HepG2 (cell line): ENCODE results near the gene PDE2A. TPM values are rescaled to one million over a fixed set of nuclear protein-coding genes. Genes with fewer than 3 reads are reported as not detected.

ENCODE experiments used
- ATAC-seq: fragments of 200-7000 bp; cut with Tn5 transposase; 3 replicates; pipeline ENCODE4 v1.9.1; 2020; ENCODE audit warnings: mild to moderate bottlenecking, moderate library complexity
- BruUV-seq: library from RNA; stranded (reverse); fragments of 400-500 nt; replicated peaks from 2 replicates; lab custom pipeline; 2021; lab: Mats Ljungman, UMichigan
- CTCF ChIA-PET: fragments of 300-600 bp; formaldehyde crosslinking; extraction: SDS; loops from one replicate; lab custom pipeline; 2021; ENCODE audit warnings: low total read pairs, inconsistent platforms, low intra/inter-chr PET ratio; lab: Yijun Ruan, JAX
- POLR2A ChIA-PET: fragments of 350-600 bp; sonication (Branson Sonifier 250); formaldehyde crosslinking; loops from one replicate; lab custom pipeline; 2020; ENCODE audit warnings: antibody characterized with exemption, inconsistent platforms; lab: Yijun Ruan, JAX
- DNase-seq: peaks from one replicate; pipeline ENCODE4 v3.0.0-alpha.2; 2015; ENCODE audit warnings: low spot score
- FAIRE-seq: peaks from 3 replicates; lab custom pipeline; 2011; peaks lifted over from hg19 to GRCh38; lab: Jason Lieb, UNC
- H2AFZ ChIP-seq: one replicate; pipeline ENCODE4 v1.6.1; 2011; ENCODE audit warnings: low read length, inconsistent platforms
- H3K27ac ChIP-seq: fragments of 300-600 bp; 3 replicates; pipeline ENCODE4 v1.8.0; 2011; ENCODE audit warnings: mixed run types, mild to moderate bottlenecking, mixed read lengths, low read length, inconsistent platforms; ENCODE audit not compliant: insufficient read depth; ENCODE audit errors: extremely low read length
- H3K27me3 ChIP-seq, 2 experiments: fragments of 200-600 bp in 1 of 2; 2 replicates in 1 of 2; 3 replicates in 1 of 2; pipeline versions ENCODE4 v1.6.0 to v1.8.0; 2011; ENCODE audit warnings: low read length in 2 of 2, mild to moderate bottlenecking in 2 of 2, moderate library complexity in 2 of 2, inconsistent platforms in 1 of 2; ENCODE audit not compliant: insufficient read depth in 2 of 2, control insufficient read depth in 1 of 2
- H3K36me3 ChIP-seq, 2 experiments: fragments of 200-600 bp in 1 of 2; replicated peaks in 1 of 2; 2 replicates in 1 of 2; 3 replicates in 1 of 2; pipeline versions ENCODE4 v1.5.1 to v1.8.0; 2011; ENCODE audit warnings: low read length in 2 of 2, inconsistent platforms in 1 of 2; ENCODE audit not compliant: insufficient read depth in 2 of 2, control insufficient read depth in 1 of 2
- H3K4me1 ChIP-seq: 2 replicates; pipeline ENCODE4 v1.5.1; 2012; ENCODE audit warnings: low read length, inconsistent platforms; ENCODE audit not compliant: insufficient read depth
- H3K4me2 ChIP-seq: 2 replicates; pipeline ENCODE4 v1.6.0; 2011; ENCODE audit warnings: low read depth, low read length, inconsistent platforms
- H3K4me3 ChIP-seq, 3 experiments: fragments of 200-600 bp in 1 of 3; sonication (generic), shearing (Covaris generic) in 1 of 3; replicated peaks in 1 of 3; 2 replicates each; pipeline ENCODE4 v1.5.1; 2011 to 2016; ENCODE audit warnings: low read length in 3 of 3, inconsistent platforms in 2 of 3, low read depth in 2 of 3, mild to moderate bottlenecking in 2 of 3, control low read depth in 1 of 3, mixed read lengths in 1 of 3; ENCODE audit not compliant: insufficient read depth in 1 of 3
- H3K79me2 ChIP-seq: one replicate; pipeline ENCODE4 v1.6.1; 2011; ENCODE audit warnings: low read length, inconsistent platforms; ENCODE audit not compliant: insufficient read depth
- H3K9ac ChIP-seq: 2 replicates; pipeline ENCODE4 v1.6.0; 2011; ENCODE audit warnings: mild to moderate bottlenecking, low read depth, low read length, inconsistent platforms; ENCODE audit not compliant: insufficient read depth
- H3K9me3 ChIP-seq: 2 replicates; pipeline ENCODE4 v1.5.1; 2012; ENCODE audit warnings: mild to moderate bottlenecking, low read length
- H4K20me1 ChIP-seq: 2 replicates; pipeline ENCODE4 v1.6.0; 2011; ENCODE audit warnings: inconsistent platforms, mild to moderate bottlenecking, low read length, moderate library complexity; ENCODE audit not compliant: insufficient read depth
- ATM ChIP-seq: fragments of 450-650 bp; IDR thresholded peaks from 2 replicates; pipeline ENCODE4 v1.7.1; 2017; ENCODE audit warnings: mild to moderate bottlenecking, borderline replicate concordance
- FOXC1 ChIP-seq: sonication (generic); formaldehyde crosslinking; IDR thresholded peaks from 2 replicates; pipeline ENCODE4 v1.8.0; 2022; ENCODE audit warnings: mild to moderate bottlenecking, missing genetic modification reagents, borderline replicate concordance
- KLF15 ChIP-seq: sonication (generic); formaldehyde crosslinking; IDR thresholded peaks from 2 replicates; pipeline ENCODE4 v1.8.1; 2023; ENCODE audit warnings: borderline replicate concordance, mild to moderate bottlenecking, inconsistent platforms, missing genetic modification reagents, mixed read lengths
- KLF16 ChIP-seq, 2 experiments: sonication (generic) in 1 of 2; formaldehyde crosslinking in 1 of 2; IDR thresholded peaks; 2 replicates each; pipeline versions ENCODE4 v1.6.1 to v1.8.0; 2016 to 2023; ENCODE audit warnings: missing genetic modification reagents in 2 of 2, missing compliant biosample characterization in 1 of 2
- KLF6 ChIP-seq: IDR thresholded peaks from 2 replicates; pipeline ENCODE4 v1.8.0; 2016; ENCODE audit warnings: missing biosample characterization, missing genetic modification reagents
- MIXL1 ChIP-seq: IDR thresholded peaks from 2 replicates; pipeline ENCODE4 v1.6.1; 2016
- PHF20 ChIP-seq: sonication (generic); formaldehyde crosslinking; IDR thresholded peaks from 2 replicates; pipeline ENCODE4 v1.5.0; 2020; ENCODE audit warnings: mild to moderate bottlenecking, missing genetic modification reagents
- ZFP36 ChIP-seq: fragments of 150-350 bp; IDR thresholded peaks from 2 replicates; pipeline ENCODE4 v1.6.1; 2018; ENCODE audit warnings: borderline replicate concordance, low read length, low read depth; ENCODE audit not compliant: partially characterized antibody
- ZNF296 ChIP-seq: sonication (generic); formaldehyde crosslinking; conservative IDR thresholded peaks from 2 replicates; pipeline ENCODE4 v1.5.0; 2020; ENCODE audit warnings: mild to moderate bottlenecking, missing genetic modification reagents
- ZNF530 ChIP-seq: sonication (generic); formaldehyde crosslinking; IDR thresholded peaks from 2 replicates; pipeline ENCODE4 v1.5.0; 2020; ENCODE audit warnings: low read depth, mild to moderate bottlenecking, missing genetic modification reagents
- ZNF552 ChIP-seq: sonication (generic); formaldehyde crosslinking; IDR thresholded peaks from 2 replicates; pipeline ENCODE4 v1.9.0; 2022; ENCODE audit warnings: missing genetic modification reagents, mild to moderate bottlenecking, borderline replicate concordance
- WGBS: methylation state at CpG from one replicate; pipeline ENCODE4 v1.1.6; 2017; ENCODE audit warnings: low lambda C conversion rate; 5-methylcytosine and 5-hydroxymethylcytosine counted together
- in situ Hi-C: cut with HindIII; loops from 2 replicates; pipeline ENCODE4 v1.10.0; 2017; ENCODE audit warnings: low pct_unique_long_range_greater_than_20kb; ENCODE audit not compliant: extremely low pct_ligation_motif_present
- intact Hi-C: fragments of 100-400 bp; cut with micrococcal nuclease; formaldehyde crosslinking; loops from one replicate; pipeline ENCODE4 v1.10.0; 2022; ENCODE audit not compliant: unreplicated experiment
- polyA plus RNA-seq, 8 experiments: library from polyadenylated mRNA; depleted of rRNA in 3 of 8; stranded (reverse) in 7 of 8; unstranded in 1 of 8; fragments of >200 nt; fragmentation: Illumina TruSeq in 4 of 8; extraction: Trizol in 4 of 8; gene quantifications; 2 replicates each; pipeline versions ENCODE4 v1.2.1 to v1.2.3, GENCODE V29; 2011 to 2016; ENCODE audit warnings: low read depth in 4 of 8, missing spikeins in 1 of 8, mixed read lengths in 1 of 8; ENCODE audit not compliant: insufficient read depth in 1 of 8
- total RNA-seq, 5 experiments: library from RNA; depleted of rRNA; stranded (reverse); fragments of >200 nt; fragmentation: Illumina TruSeq; extraction: Trizol; gene quantifications; 2 replicates each; pipeline ENCODE4 v1.2.3, GENCODE V29; 2016; ENCODE audit warnings: low read depth in 1 of 5
- TF ChIP-seq, protein P1 (sequence below): IDR thresholded peaks from 2 replicates; pipeline ENCODE4 v1.6.1; 2016; ENCODE audit warnings: control low read depth
- TF ChIP-seq, protein P2 (sequence below): sonication (generic); formaldehyde crosslinking; IDR thresholded peaks from 2 replicates; pipeline ENCODE4 v1.4.0; 2020; ENCODE audit warnings: missing genetic modification reagents
- TF ChIP-seq, protein P3 (sequence below): sonication (generic); formaldehyde crosslinking; IDR thresholded peaks from 2 replicates; pipeline ENCODE4 v1.5.0; 2020; ENCODE audit warnings: missing genetic modification reagents
- TF ChIP-seq, protein P4 (sequence below): sonication (generic); formaldehyde crosslinking; IDR thresholded peaks from 2 replicates; pipeline ENCODE4 v1.4.0; 2020; ENCODE audit warnings: missing genetic modification reagents

The PDE2A gene
- total and polyA plus RNA-seq, 2 of the 13 experiments (the other 11 are each of a cell fraction or from before 2014, with no cell fraction given): 3.1 TPM; not detected in 1

DNA sequence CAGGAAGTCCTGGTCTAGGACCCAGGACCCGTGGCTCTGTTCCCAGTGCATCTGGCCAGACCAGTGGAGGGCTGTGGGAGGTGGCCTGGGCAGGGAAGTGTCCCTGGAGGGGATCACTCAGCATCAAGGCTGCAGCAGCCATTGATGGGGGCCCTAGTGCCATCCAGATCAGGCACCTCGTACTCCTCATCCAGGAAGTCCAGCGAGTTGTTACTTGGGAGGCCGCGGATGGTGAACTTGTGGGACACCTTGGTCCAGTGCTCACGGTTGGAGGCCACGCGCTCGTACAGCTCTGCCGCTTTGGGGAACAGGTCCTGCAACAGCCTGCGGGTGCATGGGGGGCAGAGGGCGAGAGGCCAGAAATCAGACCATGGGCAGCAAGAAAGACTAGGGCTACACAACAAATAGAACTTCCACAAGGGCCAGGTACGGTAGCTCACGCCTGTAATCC is 96.9 kb downstream of the PDE2A start:
- no peak overlapping the region for H3K27ac ChIP-seq
- intact Hi-C loops: no loop called here
- H3K9ac ChIP-seq: no peak overlapping the region
- ATAC-seq (no peak), FAIRE-seq (no peak), DNase-seq (no peak)
- H3K9me3 ChIP-seq: no peaks in the 10 kb centered on the region
- 25% methylated on average over 5 of the region's 14 CpGs for WGBS
- in situ Hi-C loops: loop anchor here (5.0 kb wide), 1 partner anchor 105 kb away; no protein-coding TSS in a partner anchor
- H3K79me2 ChIP-seq: no peaks in the 10 kb centered on the region
- H3K4me2 ChIP-seq: no peak overlapping the region
- H3K4me3 ChIP-seq: no peak overlapping the region
- peaks cover 2 to 38% of the 10 kb centered on the region in 2 experiments; a peak in 3 of 5 replicates for H3K27me3 ChIP-seq
- ChIA-PET POLR2A (no interaction called here), CTCF (no interaction called here)
- H2AFZ ChIP-seq: no peak overlapping the region
- H4K20me1 ChIP-seq: no peaks in the 10 kb centered on the region
- H3K36me3 ChIP-seq: no peaks in the 10 kb centered on the region
- H3K4me1 ChIP-seq: peaks cover 11% of the 10 kb centered on the region; the same call in 1 of the 2 replicates
- BruUV-seq: no TSS peak
- TF ChIP-seq, protein P1, sequence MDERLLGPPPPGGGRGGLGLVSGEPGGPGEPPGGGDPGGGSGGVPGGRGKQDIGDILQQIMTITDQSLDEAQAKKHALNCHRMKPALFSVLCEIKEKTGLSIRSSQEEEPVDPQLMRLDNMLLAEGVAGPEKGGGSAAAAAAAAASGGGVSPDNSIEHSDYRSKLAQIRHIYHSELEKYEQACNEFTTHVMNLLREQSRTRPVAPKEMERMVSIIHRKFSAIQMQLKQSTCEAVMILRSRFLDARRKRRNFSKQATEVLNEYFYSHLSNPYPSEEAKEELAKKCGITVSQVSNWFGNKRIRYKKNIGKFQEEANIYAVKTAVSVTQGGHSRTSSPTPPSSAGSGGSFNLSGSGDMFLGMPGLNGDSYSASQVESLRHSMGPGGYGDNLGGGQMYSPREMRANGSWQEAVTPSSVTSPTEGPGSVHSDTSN (CRISPR knock-in tag): no peak
- no peak for TF ChIP-seq ZNF552 (CRISPR knock-in tag)
- TF ChIP-seq MIXL1: no peak
- TF ChIP-seq ZFP36: no peak
- no peak for TF ChIP-seq KLF16 (CRISPR knock-in tag; IDR thresholded peaks at IDR 0.05)
- no peak for TF ChIP-seq FOXC1 (CRISPR knock-in tag)
- TF ChIP-seq KLF6: no peak
- TF ChIP-seq ATM: no peak
- TF ChIP-seq ZNF296 (CRISPR knock-in tag): no peak
- TF ChIP-seq KLF15 (CRISPR knock-in tag): no peak
- TF ChIP-seq, protein P2, sequence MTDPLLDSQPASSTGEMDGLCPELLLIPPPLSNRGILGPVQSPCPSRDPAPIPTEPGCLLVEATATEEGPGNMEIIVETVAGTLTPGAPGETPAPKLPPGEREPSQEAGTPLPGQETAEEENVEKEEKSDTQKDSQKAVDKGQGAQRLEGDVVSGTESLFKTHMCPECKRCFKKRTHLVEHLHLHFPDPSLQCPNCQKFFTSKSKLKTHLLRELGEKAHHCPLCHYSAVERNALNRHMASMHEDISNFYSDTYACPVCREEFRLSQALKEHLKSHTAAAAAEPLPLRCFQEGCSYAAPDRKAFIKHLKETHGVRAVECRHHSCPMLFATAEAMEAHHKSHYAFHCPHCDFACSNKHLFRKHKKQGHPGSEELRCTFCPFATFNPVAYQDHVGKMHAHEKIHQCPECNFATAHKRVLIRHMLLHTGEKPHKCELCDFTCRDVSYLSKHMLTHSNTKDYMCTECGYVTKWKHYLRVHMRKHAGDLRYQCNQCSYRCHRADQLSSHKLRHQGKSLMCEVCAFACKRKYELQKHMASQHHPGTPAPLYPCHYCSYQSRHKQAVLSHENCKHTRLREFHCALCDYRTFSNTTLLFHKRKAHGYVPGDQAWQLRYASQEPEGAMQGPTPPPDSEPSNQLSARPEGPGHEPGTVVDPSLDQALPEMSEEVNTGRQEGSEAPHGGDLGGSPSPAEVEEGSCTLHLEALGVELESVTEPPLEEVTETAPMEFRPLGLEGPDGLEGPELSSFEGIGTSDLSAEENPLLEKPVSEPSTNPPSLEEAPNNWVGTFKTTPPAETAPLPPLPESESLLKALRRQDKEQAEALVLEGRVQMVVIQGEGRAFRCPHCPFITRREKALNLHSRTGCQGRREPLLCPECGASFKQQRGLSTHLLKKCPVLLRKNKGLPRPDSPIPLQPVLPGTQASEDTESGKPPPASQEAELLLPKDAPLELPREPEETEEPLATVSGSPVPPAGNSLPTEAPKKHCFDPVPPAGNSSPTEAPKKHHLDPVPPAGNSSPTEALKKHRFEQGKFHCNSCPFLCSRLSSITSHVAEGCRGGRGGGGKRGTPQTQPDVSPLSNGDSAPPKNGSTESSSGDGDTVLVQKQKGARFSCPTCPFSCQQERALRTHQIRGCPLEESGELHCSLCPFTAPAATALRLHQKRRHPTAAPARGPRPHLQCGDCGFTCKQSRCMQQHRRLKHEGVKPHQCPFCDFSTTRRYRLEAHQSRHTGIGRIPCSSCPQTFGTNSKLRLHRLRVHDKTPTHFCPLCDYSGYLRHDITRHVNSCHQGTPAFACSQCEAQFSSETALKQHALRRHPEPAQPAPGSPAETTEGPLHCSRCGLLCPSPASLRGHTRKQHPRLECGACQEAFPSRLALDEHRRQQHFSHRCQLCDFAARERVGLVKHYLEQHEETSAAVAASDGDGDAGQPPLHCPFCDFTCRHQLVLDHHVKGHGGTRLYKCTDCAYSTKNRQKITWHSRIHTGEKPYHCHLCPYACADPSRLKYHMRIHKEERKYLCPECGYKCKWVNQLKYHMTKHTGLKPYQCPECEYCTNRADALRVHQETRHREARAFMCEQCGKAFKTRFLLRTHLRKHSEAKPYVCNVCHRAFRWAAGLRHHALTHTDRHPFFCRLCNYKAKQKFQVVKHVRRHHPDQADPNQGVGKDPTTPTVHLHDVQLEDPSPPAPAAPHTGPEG: no peak
- TF ChIP-seq, protein P3, sequence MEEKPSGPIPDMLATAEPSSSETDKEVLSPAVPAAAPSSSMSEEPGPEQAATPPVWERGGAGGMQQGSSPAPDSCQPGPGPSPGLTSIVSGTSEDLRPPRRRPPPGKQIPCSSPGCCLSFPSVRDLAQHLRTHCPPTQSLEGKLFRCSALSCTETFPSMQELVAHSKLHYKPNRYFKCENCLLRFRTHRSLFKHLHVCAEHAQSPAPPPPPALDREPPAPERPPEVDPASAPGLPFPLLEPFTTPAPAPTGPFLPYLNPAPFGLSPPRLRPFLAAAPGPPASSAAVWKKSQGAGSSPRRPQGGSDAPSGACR (CRISPR knock-in tag): no peak
- TF ChIP-seq, protein P4, sequence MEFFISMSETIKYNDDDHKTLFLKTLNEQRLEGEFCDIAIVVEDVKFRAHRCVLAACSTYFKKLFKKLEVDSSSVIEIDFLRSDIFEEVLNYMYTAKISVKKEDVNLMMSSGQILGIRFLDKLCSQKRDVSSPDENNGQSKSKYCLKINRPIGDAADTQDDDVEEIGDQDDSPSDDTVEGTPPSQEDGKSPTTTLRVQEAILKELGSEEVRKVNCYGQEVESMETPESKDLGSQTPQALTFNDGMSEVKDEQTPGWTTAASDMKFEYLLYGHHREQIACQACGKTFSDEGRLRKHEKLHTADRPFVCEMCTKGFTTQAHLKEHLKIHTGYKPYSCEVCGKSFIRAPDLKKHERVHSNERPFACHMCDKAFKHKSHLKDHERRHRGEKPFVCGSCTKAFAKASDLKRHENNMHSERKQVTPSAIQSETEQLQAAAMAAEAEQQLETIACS (CRISPR knock-in tag): no peak
- no peak for TF ChIP-seq PHF20 (CRISPR knock-in tag)
- TF ChIP-seq ZNF530: no peak
